HG03439 (cell line): ENCODE data around the gene SLC15A4.
"Not testable (repeated sequence)": the region's sequence is repeated elsewhere in the genome, so short reads cannot be mapped to it uniquely, and the experiment has no call there.

Source experiments
- ATAC-seq: cut with Tn5 transposase; IDR thresholded peaks from one replicate; pipeline ENCODE4 v1.9.1; 2021; ENCODE audit warnings: mild to moderate bottlenecking, moderate library complexity; ENCODE audit not compliant: unreplicated experiment

SLC15A4 gene

DNA sequence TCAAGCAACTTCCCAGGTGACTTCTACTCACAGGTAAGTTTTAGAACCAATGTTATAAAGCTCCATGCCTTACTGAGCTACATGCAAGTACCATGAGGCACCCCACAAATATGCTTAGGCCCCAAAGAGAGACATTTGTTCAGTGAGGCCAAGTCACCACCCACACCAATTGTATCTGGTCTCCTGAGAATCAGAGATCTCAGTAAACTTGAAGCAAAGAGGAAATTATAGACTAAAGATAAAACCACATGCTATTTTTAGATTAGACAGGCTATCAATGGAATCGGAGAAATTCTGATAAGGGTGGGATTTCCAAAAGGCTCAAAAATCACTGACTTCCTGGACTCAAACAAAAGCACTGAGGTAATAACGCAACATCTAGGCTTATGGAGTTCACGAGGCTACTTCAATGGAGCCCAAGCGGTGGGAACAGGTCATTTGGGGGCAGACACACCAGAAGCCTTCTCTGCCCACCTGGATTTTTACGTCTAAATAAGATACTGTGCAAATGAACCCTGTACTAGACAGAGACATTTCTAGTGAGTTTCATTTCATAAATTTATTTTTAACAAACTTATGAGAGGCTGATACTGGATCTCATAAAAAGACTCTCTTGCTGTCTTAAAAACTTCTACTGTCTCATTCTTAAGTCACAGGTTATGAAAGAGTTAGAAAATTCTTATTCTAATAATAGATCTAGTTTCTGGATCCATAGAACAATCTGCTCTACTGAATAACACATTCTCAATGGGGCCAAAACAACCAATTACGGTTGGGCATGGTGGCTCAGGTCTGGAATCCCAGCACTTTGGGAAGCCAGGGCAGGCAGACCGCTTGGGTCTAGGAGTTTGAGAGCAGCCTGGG lies 7.7 kb downstream of the SLC15A4 start:
- no peak for ATAC-seq

DNA sequence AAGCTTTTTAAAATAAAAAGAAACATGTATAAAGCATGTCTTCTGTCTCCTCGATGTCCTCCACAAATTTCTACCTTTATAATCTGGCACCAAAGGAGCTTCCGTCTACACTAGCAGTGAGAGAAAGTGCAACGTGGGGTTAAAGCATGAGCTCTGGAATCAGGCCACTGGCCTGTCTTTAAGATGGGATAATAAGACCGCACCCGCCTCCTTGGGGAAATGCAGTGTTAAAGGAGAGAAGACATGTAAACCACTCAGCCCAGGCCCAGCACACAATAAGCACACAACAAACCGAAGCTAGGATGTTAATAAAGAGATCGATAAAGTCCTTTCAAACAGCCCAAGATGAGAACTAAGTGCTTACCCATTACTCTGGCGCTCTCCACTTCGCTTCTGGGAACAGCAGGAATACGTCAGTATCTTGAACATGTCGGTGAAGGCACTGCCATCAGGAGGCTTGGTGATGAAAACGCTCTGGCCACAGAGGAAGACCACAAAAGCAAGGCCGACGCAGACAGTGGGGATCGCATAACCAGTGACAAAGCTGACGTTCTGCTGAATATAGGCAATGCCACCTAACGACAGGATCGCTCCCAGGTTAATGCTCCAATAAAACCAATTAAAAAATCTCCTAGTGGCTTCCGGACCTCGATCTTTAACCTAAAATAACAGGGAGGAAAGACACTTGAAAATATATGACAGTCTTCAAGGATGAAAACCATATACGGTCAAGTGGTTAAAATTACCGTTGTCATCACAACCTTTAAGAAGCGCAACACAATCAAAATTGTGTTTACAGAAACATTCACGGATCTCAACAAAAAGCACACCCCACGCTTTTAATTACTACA lies 9.1 kb downstream of the SLC15A4 start:
- no peak for ATAC-seq

DNA sequence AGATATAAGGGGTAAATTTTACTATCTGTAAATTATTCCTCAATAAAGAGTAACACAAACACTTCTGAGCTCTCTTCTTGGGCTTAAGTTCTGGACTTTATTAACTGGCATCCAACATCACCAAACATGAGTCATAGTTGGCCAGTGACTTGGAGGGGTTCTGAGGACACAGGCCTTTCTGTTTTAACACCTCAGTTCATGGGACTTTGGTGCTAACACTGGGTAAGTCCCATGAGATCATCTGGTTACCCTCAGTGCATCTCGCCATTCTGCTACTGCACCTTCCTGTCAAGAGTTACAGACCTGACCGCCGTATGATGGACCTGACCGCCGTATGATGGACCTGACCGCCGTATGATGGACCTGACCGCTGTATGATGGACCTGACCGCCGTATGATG lies 9.9 kb downstream of the SLC15A4 start:
- ATAC-seq, result no peak

DNA sequence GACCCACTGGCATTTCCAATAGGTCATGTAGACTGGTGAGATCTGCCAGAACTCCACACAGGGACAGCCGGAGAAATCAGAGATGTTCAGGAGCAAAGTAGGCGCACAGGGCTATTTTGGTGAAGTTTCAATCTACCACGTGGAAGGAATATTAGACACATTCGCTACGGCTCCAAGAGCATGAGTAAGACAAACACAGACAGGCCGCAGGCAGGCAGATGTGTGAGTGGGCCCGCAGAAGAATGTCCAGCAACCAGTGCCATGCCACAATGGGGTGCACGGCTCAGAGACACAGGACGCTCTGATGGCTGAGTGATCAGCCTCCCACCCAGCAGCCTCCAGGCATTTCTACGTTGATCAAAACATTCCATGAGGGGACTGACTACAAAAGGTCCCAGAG lies 10.4 kb downstream of the SLC15A4 start:
- ATAC-seq, result no peak

DNA sequence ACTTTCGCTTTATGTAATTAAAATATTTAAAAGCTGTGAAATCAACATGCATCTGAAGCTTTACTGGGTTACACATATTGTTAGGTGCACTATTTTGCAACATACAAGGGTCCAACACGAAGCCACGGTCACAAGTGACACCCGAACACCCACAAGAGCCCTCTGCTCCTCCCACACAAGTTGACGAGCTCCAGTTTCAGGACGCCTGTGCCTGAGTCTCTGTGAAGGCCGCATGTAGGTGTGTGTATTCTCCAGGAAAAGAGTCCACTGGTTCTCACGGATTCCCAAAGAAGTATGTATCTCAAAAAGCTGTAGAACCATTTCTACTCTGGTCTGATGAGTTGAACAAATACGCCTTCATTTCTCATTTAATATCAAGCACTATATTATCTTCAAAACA lies 12.0 kb downstream of the SLC15A4 start:
- ATAC-seq, result no peak

DNA sequence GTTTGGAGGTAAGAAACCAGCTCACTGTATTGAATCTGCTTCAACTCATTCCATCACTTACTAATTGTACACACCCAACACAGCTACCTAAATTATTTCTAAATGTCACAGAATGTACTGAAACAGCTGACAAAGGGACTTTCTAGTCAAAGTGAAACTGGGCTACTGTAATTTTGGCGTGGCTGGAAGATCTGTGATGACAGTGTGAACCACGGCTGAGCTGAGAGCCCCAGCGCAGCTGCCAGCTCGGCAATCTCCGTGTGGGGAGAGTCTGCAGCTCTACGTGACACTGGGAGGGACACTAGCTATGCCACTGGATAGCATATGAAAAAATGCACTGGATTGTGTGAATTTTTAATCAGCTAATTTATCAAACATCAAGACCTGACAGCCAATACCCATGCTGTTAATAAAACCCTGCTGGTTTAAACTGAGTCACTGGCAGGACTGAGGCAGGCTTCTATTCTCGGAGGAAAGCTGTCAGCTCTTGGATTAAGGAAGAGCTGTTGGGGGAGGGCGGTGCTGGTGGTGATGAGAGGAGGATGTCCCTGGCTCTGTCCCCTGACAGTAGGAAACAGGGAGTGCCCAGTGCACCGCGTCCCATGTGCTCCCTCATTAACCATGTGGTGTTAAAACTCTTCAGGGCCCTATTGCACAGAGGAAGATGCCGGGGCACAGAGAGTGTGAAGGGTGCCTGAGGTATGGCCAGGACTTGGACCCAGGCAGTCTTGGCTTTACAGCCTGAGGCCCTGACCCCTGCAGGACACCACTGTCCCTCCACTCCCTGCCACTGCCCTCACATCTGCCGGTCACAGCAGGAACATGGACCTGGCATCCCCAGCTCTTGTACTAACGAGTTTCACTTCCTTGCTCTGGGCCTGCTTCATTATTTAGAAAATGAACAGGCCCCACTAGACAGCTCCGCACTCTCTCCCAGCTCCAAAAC lies 13.3 kb downstream of the SLC15A4 start:
- peak; percentile 70 for ATAC-seq

DNA sequence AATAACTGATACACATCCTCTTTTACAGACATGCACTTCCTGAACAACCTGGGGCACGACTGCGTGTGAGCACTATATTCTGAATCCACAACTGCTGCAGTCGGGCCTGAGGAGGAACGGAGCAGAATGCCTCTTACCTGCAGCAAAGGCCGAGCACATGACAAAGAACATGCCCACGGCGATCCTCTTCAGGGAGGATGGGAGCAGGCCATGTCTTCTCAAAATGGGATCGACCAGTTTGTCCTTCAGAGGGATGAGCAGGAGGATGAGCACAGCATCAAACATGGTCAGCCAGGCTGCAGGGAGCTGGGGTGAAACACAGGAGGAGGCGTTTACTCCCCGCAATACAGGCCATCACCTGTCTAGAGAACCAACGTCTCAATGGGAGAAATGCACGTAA lies 15.1 kb downstream of the SLC15A4 start:
- no peak for ATAC-seq

DNA sequence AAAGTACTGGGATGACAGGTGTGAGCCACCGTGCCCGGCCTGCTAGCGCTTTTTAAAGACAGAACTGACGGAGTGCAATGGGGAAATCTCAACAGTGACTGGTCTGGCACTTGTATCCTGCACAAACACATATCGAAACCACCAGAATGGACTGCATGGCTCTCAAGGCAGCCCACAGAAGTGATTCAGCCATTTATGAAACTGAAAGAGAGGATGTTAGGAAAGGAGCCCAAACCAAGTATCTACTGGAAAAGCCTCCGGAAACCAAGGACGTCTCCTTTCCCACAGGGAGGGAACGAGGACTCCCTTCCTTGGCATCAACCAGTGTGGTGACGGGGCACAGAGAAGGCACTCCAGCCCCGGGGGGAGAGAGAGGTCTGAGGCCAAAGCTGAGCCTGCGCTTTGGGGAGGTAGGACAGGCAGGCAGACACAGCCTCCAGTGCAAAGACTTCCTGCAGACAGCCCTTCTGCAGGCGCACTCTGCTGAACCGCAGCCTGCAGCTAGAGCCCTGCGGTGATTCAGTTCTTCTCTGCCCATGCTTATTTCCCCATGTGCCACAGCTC lies 16.5 kb downstream of the SLC15A4 start:
- ATAC-seq, result no peak

DNA sequence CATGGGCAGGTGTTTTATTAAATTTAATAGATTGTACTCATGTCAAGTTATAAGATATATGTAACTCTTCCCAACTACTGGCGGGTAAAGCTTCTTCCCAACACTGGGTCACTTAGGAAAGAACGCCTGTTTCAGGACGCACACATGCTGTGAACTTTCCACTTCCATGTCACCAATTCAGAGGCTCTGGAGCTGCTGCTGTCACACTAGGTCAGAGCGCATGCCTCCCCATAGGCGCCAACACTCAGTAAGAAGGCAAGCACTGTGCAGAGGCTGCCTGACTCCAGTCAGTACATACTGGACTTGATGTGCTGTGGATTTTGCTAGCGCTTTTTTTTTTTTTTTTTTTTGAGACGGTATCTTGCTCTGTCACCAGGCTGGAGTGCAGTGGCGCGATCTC lies 17.2 kb downstream of the SLC15A4 start:
- no peak for ATAC-seq

DNA sequence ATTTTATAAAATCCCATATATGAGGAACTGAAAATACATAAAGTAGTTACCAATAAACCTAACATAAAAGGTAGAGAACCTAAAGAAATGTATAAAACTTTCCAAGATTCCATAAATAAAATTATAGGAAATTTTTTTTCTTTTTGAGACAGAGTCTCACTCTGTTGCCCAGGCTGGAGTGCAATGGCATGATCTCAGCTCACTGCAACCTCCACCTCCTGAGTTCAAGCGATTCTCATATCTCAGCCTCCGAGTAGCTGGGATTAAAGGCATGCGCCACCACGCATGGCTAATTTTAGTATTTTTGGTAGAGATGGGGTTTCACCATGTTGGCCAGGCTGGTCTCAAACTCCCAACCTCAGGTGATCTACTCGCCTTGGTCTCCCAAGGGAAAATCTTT lies 18.4 kb downstream of the SLC15A4 start:
- ATAC-seq, result not testable (repeated sequence)

DNA sequence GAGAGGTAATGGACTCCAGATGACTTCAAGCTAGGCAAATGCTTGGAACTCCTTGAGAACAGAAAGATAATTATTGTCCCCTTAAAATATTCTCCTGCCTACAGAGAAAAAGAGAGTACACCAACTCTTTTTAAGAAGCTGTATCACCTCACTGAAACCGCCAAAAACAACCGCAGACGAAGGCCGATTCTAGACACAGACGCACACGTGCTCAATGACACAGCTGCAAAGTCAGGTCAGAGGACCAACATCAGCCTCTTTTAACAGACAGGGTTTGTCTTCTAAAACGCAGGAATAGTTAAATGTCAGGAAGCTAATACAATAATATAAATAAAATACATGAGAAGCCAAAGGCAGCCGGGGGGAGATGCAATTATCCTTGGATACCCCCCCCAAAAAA lies 19.0 kb downstream of the SLC15A4 start:
- ATAC-seq, result no peak

DNA sequence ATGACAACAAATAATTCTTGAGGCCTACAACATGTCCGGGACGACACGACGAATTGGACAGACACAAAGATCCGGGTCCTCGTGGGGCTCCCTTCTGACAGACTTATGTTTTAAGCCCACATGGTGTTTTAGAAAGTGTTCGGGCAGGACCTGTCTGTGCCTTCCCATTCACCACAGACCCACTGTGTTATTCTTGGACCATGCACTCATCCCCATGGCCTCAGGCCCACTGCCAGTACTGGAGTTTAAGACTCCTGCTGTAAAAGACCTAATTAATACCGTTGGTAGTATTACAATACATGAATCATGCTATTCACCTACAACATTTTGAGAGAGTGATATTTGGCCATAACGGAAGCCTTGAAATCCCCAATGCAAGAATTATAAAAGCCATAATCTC lies 20.0 kb downstream of the SLC15A4 start:
- no peak for ATAC-seq

DNA sequence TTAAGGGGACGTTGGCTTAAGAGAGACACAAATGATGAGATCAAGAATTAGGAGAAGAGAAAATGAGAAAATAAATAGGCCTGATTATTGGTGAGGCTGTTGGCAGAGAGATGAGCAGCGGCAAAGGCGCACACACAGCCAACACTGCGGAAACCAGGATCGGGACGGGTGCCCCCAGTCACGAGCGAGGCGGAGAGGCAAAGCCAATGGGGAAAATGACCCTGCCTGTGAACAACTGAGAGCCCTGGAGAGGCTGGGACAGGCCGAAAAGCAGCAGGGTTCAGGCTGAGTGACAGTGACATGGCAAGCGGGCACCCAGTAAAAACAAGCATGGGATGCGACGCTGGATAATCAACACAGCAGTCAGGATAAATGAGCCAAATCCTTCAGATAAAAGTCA lies 21.0 kb downstream of the SLC15A4 start:
- no peak for ATAC-seq

DNA sequence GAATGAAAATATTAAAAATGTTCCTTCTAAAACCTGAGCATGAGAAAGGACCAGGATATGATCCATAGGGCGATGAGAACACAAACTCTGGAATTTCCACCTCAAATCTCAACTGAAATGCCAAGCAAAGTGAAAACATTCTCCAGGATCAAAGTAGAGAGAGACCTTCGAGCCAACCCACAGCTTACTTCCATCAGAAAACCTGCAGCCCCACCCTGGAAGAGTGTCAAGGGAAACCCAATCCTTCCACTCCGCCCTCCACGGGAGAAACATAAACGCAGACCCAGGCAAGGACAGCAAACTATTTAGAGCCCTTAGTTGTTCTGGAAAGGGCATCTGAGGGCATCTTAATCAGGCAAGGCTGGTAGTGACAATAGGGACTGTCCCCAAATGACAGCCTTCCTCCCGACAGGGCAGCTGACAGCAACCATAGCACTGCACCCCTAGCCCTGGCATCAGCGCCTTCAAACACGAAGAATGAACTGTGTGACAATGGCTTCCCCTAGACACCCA lies 21.8 kb downstream of the SLC15A4 start:
- no peak for ATAC-seq

DNA sequence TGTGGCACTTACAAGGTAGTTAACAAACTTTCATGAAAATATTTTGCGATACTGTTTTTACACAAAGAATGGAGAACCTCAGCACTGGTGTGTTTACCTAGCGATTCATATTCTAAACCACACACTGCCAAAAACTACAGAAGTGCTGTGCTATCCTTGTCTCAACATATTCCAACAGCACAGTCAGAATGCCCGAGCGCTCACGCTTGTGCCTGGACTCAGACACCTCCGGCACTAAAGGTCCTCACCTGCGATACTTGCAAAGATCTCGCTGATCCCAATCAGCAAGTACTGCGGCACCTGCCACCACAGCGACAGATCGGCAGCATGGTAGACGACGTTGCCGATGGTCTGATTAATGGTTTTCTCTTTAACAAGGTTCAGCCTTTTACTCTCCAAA lies 23.2 kb downstream of the SLC15A4 start:
- ATAC-seq, result no peak

DNA sequence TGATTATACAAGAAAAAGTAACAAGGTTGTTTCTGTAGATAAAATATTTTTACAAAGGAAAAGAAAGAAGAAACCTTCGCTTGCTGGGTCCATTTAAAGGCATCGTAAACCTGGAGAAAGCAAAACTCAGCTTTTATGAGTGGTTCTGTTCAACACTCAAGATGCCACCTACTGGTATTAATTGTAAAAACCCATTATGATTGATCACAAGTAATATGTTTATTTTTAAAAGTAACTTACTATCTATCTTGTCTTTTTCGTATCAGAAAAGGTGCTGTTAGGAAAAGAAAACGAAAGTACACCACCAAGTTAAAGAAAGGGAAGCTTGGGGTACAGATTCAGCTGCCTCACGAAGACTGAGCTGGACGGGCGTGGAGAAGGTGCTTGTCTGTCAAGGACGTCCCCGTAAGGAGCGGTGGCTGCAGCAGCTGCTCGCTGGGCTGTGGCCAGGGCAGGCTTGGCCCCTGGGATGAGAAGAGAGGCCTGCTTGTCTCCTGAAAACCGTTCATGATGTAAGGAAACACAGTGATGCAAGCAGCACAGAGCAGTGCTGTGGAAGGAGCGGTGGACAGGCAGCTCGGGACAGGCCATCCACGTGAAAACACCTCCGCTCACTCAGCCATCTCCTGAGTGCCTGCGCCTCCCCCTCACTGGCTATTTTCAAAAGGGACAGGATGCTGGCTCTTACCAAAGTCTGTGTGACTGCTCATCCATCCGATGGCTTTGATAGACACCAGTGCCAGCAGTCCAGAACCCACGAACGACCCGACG lies 25.0 kb downstream of the SLC15A4 start:
- ATAC-seq, result no peak

DNA sequence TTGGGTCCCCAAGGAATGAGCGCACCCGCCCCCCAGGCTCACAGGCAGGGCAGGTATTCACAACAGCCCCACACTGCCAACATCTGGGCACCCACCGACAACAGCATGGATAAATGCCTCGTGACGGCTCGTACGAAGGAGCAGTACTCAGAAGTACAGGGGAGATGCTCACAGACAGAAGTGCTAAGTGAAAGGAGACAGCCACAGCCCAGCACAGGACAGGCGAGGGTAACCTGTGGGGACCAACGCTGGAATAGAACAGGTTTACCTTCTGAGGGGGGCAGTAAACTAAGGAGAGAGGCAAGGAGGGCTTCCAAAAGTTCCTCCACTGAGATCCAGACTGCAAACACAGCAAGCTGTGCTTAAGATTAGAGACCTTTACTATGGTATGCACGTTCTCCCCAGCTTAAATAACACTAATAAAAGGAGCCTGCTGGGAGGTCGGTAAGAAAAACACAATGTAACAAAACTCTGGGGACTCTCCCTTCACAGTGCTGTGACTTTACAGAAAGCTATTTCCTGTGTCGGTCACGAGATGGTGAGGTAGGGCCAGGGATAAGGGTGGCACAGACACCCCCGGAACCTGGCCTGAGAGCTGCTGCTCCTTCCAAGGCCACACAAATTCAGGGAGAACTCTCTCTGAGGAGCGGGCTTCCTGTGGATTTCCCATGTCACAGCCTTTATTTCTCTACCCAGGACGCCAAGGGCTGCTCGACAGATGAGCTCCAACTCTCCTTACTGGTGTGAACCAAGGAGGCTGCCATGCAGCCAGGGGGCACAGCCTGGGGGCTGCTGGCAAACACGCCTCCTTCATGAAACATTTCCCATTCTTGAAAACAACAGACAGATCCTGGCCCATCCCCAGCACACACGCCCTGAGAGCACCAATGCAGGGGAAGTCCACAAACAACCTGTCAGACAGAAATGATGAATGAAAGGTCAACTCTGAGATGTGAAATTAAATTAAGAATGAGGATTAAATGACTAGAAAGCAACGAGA lies 26.3 kb downstream of the SLC15A4 start:
- ATAC-seq, result peak; percentile 41

DNA sequence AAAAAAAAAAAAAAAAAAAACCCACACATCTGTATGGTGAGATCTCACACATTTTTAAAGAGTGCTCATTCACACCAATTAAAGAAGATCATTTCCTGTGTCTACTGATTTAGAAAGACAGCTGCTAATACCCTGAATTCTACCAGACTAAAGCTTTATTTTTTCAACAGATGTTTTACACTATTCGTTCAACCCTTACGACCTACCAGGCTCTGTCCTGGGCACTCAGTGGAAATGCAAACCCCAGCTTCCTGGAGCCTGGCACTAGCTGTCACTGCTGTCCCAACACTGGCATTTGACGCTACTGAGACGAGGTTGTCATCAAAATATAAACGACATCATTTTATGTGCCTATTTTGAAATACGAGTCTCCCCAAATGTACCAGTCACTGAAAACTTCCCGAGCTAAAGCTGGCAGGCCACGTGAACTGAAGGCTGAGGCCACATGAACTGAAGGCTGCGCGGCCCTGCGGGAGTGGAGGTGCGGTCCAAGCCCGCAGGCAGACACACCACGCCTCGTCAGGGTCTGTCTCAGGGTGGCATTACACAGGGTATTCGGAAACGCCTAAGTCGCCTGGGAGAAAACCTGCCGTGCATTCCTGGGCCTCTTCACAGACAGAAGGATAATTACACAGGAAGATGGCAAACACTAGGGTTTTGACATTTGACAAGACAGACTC lies 27.2 kb downstream of the SLC15A4 start:
- ATAC-seq, result no peak
